Measurements from ENCODE around the gene NME4.
A peak's percentile ranks its signal among the peaks of the same experiment; 100 is the strongest.
"Not testable (repeated sequence)": the region's sequence is repeated elsewhere in the genome, so short reads cannot be mapped to it uniquely, and the experiment has no call there.

NME4 gene

DNA sequence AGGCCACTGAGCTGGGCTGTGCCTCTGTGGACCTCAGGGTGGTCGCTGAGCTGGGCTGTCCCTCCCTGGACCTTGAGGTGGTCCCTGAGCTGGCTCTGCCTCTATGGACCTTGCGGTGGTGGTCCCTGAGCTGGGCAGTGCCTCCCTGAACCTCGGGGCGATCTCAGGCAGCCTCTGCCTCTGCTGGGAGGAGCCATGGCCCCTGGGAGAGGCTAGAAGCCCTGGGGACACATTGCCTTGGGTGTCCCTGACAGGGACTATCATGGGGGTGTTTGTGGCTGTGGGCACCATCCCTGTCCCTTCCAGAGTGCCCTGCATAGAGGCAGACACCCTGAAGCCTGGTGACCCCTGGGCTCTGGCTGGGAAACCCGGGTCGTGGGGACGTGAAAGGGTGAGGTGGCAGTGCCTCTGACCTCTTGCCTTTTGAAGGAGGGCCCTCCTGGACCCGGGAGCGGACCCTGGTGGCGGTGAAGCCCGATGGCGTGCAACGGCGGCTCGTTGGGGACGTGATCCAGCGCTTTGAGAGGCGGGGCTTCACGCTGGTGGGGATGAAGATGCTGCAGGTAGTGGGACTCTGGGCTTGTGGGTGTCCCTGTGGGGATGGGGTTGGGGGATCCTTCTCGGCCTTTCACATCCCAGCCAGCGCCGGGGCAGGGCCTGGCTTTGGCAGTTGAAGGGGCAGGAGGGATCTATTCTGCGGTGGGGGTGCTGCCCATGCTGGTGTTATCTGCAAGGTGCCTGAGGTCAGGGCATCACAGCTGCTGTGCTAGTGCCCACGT lies 1.8 kb downstream of the NME4 start:
- DNase-seq (ENCODE audit: low spot score) = no peak

DNA sequence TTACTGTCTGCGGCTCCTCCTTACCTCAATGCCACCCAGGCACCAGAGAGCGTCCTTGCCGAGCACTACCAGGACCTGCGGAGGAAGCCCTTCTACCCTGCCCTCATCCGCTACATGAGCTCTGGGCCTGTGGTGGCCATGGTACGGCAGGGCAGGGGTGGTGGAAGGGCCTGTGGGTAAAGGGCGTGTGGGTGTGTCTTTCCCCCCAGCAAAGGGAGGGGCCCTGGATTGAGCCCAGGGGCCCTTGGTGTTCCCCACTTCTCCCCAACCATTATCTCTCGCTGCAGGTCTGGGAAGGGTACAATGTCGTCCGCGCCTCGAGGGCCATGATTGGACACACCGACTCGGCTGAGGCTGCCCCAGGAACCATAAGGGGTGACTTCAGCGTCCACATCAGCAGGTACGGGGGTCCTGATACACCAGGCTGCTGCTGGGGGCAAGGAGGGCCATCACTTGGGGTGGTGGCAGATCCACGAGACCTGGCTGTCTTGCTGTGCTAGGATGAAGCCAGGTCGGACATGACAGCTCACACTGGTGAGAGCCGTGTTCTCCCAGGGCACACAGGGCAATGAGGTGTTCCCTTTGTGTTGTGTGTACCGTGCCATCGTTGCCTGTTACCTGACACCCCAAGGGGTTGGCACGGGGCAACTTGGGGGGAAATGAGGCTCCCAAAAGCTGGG lies 2.5 kb downstream of the NME4 start:
- DNase-seq (ENCODE audit: low spot score) = no peak

DNA sequence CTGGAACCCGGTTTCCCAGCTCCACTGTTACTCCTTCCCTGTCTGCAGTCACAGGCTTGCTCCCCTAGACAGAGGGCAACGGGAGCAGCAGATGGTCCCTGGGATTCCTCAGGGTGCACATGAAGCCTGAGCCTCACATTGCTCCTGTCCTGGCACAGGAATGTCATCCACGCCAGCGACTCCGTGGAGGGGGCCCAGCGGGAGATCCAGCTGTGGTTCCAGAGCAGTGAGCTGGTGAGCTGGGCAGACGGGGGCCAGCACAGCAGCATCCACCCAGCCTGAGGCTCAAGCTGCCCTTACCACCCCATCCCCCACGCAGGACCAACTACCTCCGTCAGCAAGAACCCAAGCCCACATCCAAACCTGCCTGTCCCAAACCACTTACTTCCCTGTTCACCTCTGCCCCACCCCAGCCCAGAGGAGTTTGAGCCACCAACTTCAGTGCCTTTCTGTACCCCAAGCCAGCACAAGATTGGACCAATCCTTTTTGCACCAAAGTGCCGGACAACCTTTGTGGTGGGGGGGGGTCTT lies 3.1 kb downstream of the NME4 start:
- DNase-seq (ENCODE audit: low spot score) = no peak

DNA sequence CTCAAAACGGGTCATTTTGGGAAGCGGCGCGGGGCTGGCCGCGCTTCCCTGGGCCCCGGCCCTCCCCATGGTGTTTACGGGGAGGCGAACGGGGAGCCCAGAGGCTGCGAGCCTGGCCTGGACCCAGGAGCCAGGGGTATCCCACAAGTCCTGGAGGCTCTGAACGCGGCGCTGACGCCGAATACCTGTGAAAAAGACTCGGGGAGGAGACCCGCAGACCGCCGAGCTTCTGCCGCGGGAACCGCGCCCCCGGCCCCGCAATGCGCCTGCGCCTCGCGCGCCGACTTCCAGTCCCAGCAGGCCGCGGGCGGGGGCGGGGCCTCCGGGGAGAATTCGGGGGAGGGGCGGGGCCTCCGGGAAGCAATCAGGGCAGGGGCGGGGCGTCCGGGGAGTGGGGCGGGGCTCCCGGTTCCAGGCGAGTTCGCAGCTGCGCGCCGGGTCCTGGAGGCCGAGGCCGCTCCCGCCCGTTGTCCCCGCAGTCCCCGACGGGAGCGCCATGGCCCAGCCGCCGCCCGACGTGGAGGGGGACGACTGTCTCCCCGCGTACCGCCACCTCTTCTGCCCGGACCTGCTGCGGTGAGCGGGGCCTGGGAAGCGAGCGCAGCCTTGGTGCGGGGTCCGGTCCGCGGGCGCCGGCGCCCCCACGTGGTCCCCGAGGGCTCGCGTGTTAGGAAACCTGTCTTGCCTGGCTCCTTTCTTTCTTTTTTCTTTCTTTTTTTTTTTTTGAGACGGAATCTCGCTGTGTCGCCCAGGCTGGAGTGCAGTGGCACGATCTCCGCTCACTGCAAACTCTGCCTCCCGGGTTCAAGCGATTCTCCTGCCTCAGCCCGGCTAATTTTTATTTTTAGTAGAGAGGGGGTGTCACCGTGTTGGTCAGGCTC lies 4.7 kb downstream of the NME4 start, which contains the start of gene DECR2:
Gene DECR2, plus strand, starts transcription at position 418 of the 881 bp plus-strand sequence. Its CDS starts 79 bp downstream, at position 497.
- peak; percentile 82 for DNase-seq (ENCODE audit: low spot score)

GRCh38 chr16:404971-405486 lies 8.0 kb downstream of the NME4 start:
- DNase-seq (ENCODE audit: low spot score) = no peak

DNA sequence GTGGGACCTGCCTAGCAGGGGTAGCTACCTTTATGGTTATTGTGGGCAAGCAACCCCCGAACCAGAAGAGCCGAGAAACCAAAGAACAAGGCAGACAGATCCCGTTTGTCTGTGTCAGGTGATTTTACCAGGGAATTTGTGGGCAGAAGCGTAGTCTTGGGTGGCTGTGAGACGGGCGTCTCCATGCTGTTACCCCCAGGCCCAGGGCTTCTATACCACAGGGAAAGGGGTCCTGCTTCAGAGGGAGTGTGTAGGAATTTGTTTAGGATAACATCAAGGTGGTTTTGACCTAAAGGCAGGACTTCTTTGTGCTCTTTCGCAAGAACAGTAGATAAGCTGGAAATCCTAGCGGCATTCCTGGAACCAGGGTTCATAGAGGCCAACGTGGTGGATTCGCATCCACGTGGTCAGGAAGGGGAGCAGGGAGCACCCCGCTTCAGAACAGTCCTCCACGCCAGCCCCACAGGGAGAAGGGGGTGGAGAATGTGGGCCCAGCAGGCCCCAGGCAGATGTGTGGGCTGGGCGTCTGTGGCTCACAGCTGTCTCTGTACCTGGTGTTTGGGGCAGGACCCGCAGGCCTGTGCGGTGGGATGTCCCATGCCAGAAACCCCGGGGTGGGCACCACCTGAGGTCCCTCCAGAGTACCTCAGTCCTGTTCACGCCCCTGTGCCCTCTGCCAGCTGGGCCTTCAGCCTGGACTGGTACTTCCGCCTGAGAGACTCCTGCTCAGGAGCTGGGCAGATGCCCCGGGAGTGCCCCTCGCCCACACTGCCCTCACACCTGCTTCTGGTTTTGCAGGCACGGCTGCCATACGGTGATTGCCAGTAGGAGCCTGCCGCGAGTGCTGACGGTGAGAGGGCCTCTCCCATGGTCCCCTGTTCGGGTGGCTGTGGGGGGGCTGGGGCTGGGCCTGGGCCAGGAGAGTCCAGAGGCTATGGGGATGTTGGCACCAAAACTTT lies 8.8 kb downstream of the NME4 start:
- no peak for DNase-seq (ENCODE audit: low spot score)

GRCh38 chr16:407253-407652 lies 10.3 kb downstream of the NME4 start:
- no peak for DNase-seq (ENCODE audit: low spot score)

DNA sequence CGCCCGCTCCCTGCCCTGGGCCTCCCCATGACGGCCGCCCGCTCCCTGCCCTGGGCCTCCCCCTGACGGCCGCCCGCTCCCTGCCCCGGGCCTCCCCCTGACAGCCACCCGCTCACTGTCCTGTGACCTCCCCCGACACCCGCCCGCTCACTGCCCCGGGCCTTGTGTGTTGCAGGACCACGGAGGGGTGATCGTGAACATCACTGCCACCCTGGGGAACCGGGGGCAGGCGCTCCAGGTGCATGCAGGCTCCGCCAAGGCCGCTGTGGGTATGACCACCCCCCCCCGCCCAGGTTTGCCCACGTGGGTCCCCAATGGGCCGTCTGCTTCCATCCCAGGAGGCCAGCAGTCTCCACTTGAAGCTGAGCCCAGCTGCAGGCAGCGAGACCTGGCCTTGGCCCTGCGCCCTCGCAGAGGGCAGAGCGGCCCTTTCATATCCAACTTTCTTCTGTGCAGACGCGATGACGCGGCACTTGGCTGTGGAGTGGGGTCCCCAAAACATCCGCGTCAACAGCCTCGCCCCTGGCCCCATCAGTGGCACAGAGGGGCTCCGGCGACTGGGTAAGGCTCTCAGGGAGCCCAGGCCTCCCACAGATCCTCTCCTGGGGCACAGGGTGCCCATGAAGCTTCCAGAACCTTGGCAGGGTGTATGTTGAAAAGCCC lies 13.6 kb downstream of the NME4 start:
- no peak for DNase-seq (ENCODE audit: low spot score)

DNA sequence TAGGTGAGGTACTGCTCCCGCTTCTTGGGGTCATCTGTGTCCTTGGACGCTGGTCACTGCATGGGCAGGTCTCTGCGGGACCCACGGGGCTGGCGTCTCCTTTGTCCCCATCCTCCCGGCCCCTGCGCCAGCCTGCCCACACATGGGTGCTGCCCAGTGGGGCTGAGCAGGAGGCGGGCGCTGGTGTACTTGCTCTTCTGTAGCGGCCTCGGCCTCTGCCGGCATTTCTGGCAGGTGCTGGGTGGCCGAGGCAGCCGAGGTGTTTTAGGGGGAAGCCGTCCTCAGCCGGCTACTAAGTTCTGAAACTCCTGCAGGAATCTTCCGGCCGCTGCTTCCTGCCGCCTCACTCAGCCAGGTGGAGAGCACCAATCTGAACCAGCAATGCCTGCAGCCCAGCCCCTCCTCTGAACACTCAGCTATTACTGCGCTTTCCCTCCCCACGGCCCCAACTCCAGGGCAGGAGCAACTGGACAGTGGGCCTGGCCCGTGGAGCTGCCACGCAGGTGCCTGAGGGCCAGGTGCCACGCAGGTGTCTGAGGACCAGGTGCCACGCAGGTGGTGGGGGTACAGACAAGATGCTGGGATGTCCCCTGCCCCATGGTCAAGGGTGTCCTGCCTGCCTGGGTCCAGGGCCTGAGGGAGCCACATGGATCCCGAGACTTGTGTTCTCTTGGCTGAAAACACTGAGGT lies 14.7 kb downstream of the NME4 start:
- DNase-seq (ENCODE audit: low spot score) = no peak

DNA sequence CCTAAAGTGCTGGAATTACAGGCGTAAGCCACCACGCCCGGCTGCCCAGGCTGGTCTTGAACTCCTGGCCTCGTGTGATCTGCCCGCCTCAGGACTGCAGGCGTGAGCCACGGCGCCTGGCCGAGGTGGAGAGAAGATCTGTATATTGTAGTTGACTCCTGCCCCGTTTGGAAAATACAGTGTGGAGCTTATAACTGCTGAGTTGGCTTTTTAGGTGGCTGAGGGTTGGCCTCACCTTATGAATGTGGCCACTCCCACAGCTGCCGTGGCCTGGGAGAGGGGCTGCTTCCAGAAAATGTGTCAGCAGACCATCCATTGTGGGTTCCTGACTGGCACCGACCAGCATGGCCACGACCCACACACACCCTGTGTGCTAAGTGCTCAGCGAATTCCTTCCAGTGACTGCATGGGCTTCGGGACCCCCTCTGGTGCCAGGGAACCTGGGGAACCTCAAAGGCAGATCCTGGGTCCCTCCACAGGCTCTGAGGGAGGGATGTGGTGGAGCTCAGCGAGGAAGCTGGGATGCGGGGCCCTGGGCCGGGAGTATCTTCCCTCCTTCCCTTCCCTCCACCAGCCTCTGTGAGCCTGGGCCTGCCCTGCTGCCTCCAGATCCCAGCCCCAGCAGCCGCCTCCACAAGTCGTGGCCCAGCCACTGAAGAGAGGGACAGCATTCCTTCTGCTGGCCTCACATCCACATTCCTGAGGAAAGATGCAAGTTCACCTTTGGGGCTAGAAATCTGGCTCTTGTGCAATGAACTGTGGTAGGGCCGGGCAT lies 17.6 kb downstream of the NME4 start:
- no peak for DNase-seq (ENCODE audit: low spot score)

- DNase-seq (ENCODE audit: low spot score) = not testable (repeated sequence)
These were observed 18.1 kb downstream of the NME4 start for GRCh38 chr16:415170-415498.

DNA sequence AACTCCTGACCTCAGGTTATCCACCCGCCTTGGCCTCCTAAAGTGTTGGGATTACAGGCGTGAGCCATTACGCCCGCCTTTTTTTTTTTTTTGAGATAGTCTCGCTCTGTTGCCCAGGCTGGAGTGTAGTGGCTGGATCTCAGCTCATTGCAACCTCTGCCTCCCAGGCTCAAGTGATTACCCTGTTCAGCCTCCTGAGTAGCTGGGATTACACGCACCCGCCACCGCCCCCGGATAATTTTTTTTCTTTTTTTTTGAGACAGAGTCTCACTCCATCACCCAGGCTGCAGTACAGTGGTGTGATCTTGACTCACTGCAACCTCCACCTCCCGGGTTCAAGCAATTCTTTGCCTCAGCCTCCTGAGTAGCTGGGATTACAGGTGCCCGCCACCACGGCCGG lies 25.2 kb downstream of the NME4 start:
- DNase-seq (ENCODE audit: low spot score) = not testable (repeated sequence)

- peak; percentile 86 for DNase-seq (ENCODE audit: low spot score)
These were observed 27.1 kb downstream of the NME4 start for GRCh38 chr16:424033-424622.

GRCh38 chr16:424623-425081 lies 27.7 kb downstream of the NME4 start:
- peak; percentile 43 for DNase-seq (ENCODE audit: low spot score)

DNA sequence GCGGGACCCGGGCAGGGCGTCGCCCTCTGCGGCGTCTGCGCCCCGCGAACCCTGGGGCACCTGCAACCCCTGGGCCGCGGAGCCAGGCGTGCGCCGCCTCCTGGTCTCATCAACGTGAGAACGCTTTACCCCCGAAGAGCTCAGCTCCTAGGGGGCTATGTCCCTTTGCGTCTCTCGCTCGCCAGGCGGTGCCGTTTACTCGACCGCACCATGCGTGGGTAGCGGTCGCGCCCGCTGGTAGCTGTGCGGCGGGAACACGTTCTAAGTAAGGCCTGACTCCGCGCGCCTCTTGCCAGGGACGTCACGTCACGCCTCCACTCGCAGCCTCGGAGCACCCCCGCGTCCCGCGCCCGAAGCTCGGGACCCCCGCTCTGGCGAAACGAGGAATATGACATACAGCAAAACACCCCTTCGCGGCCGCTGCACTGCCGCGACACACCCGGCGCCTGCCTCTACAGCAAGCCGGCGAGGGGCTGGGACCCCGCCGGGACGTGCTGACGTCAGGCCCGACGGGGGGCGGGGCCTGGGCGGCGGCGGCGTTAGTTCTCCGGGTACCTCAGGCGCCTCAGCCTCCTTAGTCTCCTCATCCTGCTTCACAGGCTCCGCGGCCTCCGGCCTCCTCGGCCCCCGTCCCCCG lies 28.2 kb downstream of the NME4 start, which contains the start of gene RAB11FIP3:
Gene RAB11FIP3, plus strand, starts transcription at position 568 of the 637 bp plus-strand sequence. CDS start 358 bp downstream, outside the sequence.
- DNase-seq (ENCODE audit: low spot score) = peak; percentile 81

- DNase-seq (ENCODE audit: low spot score) = peak; percentile 32
These were observed 28.7 kb downstream of the NME4 start for GRCh38 chr16:425740-426114.

- peak; percentile 7 for DNase-seq (ENCODE audit: low spot score)
These were observed 29.3 kb downstream of the NME4 start for GRCh38 chr16:426115-426905.

Data from SW480 (cell line).